Naive thymus-derived CD4-positive, alpha-beta T cell (primary cell): ENCODE measurements around the gene FOXI1. TPM values are rescaled to one million over a fixed set of nuclear protein-coding genes. Genes with fewer than 3 reads are reported as not detected.

Source experiments
- ATAC-seq: fragments of 150-1000 bp; cut with Tn5 transposase; 2 replicates; pipeline ENCODE4 v1.10.0; 2021; ENCODE audit warnings: mild to moderate bottlenecking, moderate library complexity
- CTCF ChIA-PET: fragments of 350-600 bp; sonication (Branson Sonifier 250); formaldehyde crosslinking; loops from one replicate; lab custom pipeline; 2021; ENCODE audit warnings: antibody characterized with exemption; lab: Charles Lee
- POLR2A ChIA-PET: fragments of 350-600 bp; sonication (Branson Sonifier 250); formaldehyde crosslinking; loops from one replicate; lab custom pipeline; 2021; ENCODE audit warnings: antibody characterized with exemption, inconsistent platforms; lab: Charles Lee
- DNase-seq, 9 donors: peaks; one replicate each; pipeline versions ENCODE4 v3.0.0 to v3.0.0-alpha.2; 2020 to 2022; ENCODE audit warnings: mixed read lengths in 1 of 9
- H3K27ac ChIP-seq: one replicate; pipeline ENCODE4 v1.7.0; 2013; ENCODE audit warnings: mild to moderate bottlenecking, low read depth, low read length, moderate library complexity
- H3K27me3 ChIP-seq, 2 donors: one replicate each; pipeline ENCODE4 v1.7.0; 2013; ENCODE audit warnings: low read length in 2 of 2, mild to moderate bottlenecking in 2 of 2, moderate library complexity in 2 of 2; ENCODE audit not compliant: control insufficient read depth in 2 of 2, insufficient read depth in 2 of 2
- H3K36me3 ChIP-seq, 3 experiments: 1 replicate in 2 of 3; 2 replicates in 1 of 3; pipeline ENCODE4 v1.7.0; 2013; ENCODE audit warnings: low read length in 3 of 3, mild to moderate bottlenecking in 3 of 3, moderate library complexity in 1 of 3; ENCODE audit not compliant: insufficient read depth in 3 of 3, control insufficient read depth in 2 of 3
- H3K4me1 ChIP-seq, 2 donors: one replicate each; pipeline ENCODE4 v1.7.0; 2013; ENCODE audit warnings: low read length in 2 of 2, mild to moderate bottlenecking in 2 of 2, moderate library complexity in 1 of 2; ENCODE audit not compliant: control insufficient read depth in 2 of 2, insufficient read depth in 2 of 2
- H3K4me3 ChIP-seq: 2 replicates; pipeline ENCODE4 v1.7.0; 2013; ENCODE audit warnings: mild to moderate bottlenecking, low read length
- H3K9me3 ChIP-seq, 3 experiments: 1 replicate in 2 of 3; 2 replicates in 1 of 3; pipeline ENCODE4 v1.7.0; 2013; ENCODE audit warnings: low read length in 3 of 3; ENCODE audit not compliant: control insufficient read depth in 2 of 3
- H3K27ac Mint-ChIP-seq, 9 donors: one replicate each; pipeline ENCODE4 v1.8.0; 2020 to 2022; ENCODE audit warnings: mixed read lengths in 9 of 9, mild to moderate bottlenecking in 8 of 9, moderate library complexity in 5 of 9, inconsistent platforms in 2 of 9
- H3K27me3 Mint-ChIP-seq, 5 donors: one replicate each; pipeline ENCODE4 v1.8.0; 2021 to 2022; ENCODE audit warnings: mixed read lengths in 5 of 5, mild to moderate bottlenecking in 1 of 5
- H3K36me3 Mint-ChIP-seq, 5 donors: one replicate each; pipeline ENCODE4 v1.8.0; 2020 to 2022; ENCODE audit warnings: mixed read lengths in 5 of 5, mild to moderate bottlenecking in 3 of 5, inconsistent platforms in 1 of 5
- H3K4me1 Mint-ChIP-seq, 7 donors: one replicate each; pipeline ENCODE4 v1.8.0; 2020 to 2022; ENCODE audit warnings: mixed read lengths in 7 of 7, mild to moderate bottlenecking in 3 of 7, inconsistent platforms in 1 of 7
- H3K4me3 Mint-ChIP-seq, 10 donors: one replicate each; pipeline ENCODE4 v1.8.0; 2020 to 2022; ENCODE audit warnings: mild to moderate bottlenecking in 10 of 10, mixed read lengths in 10 of 10, moderate library complexity in 6 of 10, inconsistent platforms in 2 of 10
- H3K9me3 Mint-ChIP-seq, 11 donors: one replicate each; pipeline ENCODE4 v1.8.0; 2020 to 2022; ENCODE audit warnings: mixed read lengths in 11 of 11, mild to moderate bottlenecking in 4 of 11, inconsistent platforms in 1 of 11, moderate library complexity in 1 of 11
- intact Hi-C, 2 donors: fragments of 100-400 bp; cut with micrococcal nuclease; formaldehyde crosslinking; loops; one replicate each; pipeline ENCODE4 v1.15.1; 2023
- polyA plus RNA-seq, 2 donors: library from polyadenylated mRNA; unstranded; fragments of 300-500 nt; fragmentation: Illumina TruSeq; gene quantifications; one replicate each; pipeline ENCODE4 v1.2.3, GENCODE V29; 2021
- total RNA-seq, 6 experiments: library from RNA in 5 of 6; stranded (reverse) in 5 of 6; gene quantifications; 1 replicate in 5 of 6; 2 replicates in 1 of 6; pipeline ENCODE4 v1.2.3 and lab custom pipeline; 2021 to 2026

The FOXI1 gene
- total and polyA plus RNA-seq, 7 experiments from 2014 or later: 0.13 to 0.29 TPM; not detected in 5

- no peak for ATAC-seq
- no peaks in the 10 kb centered on the region for H3K36me3 ChIP-seq
- Mint-ChIP-seq H3K27ac (no peak overlapping the region), H3K9me3 (peaks cover 0 to 1% (median 0%) of the 10 kb centered on the region in 11 donors), H3K36me3 (no peaks in the 10 kb centered on the region), H3K4me1 (peaks cover 0 to 5% (median 0%) of the 10 kb centered on the region in 7 donors), H3K4me3 (no peak overlapping the region), H3K27me3 (peaks cover 0 to 9% (median 4%) of the 10 kb centered on the region in 5 donors)
- no peaks in the 10 kb centered on the region for H3K27me3 ChIP-seq
- DNase-seq: no peak
- CTCF ChIA-PET: no interaction called here
- intact Hi-C loops: no loop called here
- H3K4me3 ChIP-seq: no peak overlapping the region
- POLR2A ChIA-PET: no interaction called here
- no peak overlapping the region for H3K27ac ChIP-seq
- no peaks in the 10 kb centered on the region for H3K4me1 ChIP-seq
- no peaks in the 10 kb centered on the region for H3K9me3 ChIP-seq
These were observed 38.8 kb downstream of the FOXI1 start for GRCh38 chr5:170144286-170145023.

GRCh38 chr5:170145462-170145861 is 39.8 kb downstream of the FOXI1 start:
- peak; percentile 47 for ATAC-seq

GRCh38 chr5:170147051-170147752 is 41.5 kb downstream of the FOXI1 start:
- Histone ChIP-seq H3K27me3 (no peaks in the 10 kb centered on the region), H3K27ac (no peak overlapping the region), H3K9me3 (no peaks in the 10 kb centered on the region), H3K36me3 (no peaks in the 10 kb centered on the region), H3K4me3 (no peak overlapping the region), H3K4me1 (no peaks in the 10 kb centered on the region)
- DNase-seq (no peak), ATAC-seq (no peak)
- intact Hi-C loops: no loop called here
- no peak overlapping the region for H3K27ac Mint-ChIP-seq
- H3K27me3 Mint-ChIP-seq: peaks cover 0 to 5% (median 0%) of the 10 kb centered on the region in 5 donors
- CTCF ChIA-PET: no interaction called here
- no peaks in the 10 kb centered on the region for H3K4me1 Mint-ChIP-seq
- H3K9me3 Mint-ChIP-seq: peaks cover 0 to 1% (median 0%) of the 10 kb centered on the region in 11 donors
- H3K36me3 Mint-ChIP-seq: no peaks in the 10 kb centered on the region
- H3K4me3 Mint-ChIP-seq: no peak overlapping the region
- POLR2A ChIA-PET: no interaction called here

More at GRCh38 chr5:170145462-170145861, 39.8 kb downstream of the FOXI1 start:
- H3K4me1 ChIP-seq: no peaks in the 10 kb centered on the region
- ChIA-PET CTCF (no interaction called here), POLR2A (no interaction called here)
- Mint-ChIP-seq H3K27ac (no peak overlapping the region), H3K4me1 (peaks cover 0 to 5% (median 0%) of the 10 kb centered on the region in 7 donors), H3K4me3 (no peak overlapping the region), H3K9me3 (peaks cover 0 to 1% (median 0%) of the 10 kb centered on the region in 11 donors), H3K36me3 (no peaks in the 10 kb centered on the region), H3K27me3 (peaks cover 0 to 9% (median 4%) of the 10 kb centered on the region in 5 donors)
- no peak overlapping the region for H3K4me3 ChIP-seq
- no peaks in the 10 kb centered on the region for H3K27me3 ChIP-seq
- intact Hi-C loops: no loop called here
- no peaks in the 10 kb centered on the region for H3K36me3 ChIP-seq
- DNase-seq: no peak
- H3K9me3 ChIP-seq: no peaks in the 10 kb centered on the region
- H3K27ac ChIP-seq: no peak overlapping the region

GRCh38 chr5:170147753-170148264 is 42.1 kb downstream of the FOXI1 start:
- intact Hi-C loops: no loop called here
- CTCF ChIA-PET: no interaction called here
- POLR2A ChIA-PET: no interaction called here
- Histone ChIP-seq H3K9me3 (no peaks in the 10 kb centered on the region), H3K36me3 (no peaks in the 10 kb centered on the region), H3K27ac (no peak overlapping the region), H3K27me3 (no peaks in the 10 kb centered on the region), H3K4me3 (no peak overlapping the region), H3K4me1 (no peaks in the 10 kb centered on the region)
- Mint-ChIP-seq H3K27ac (no peak overlapping the region), H3K36me3 (no peaks in the 10 kb centered on the region), H3K4me3 (no peak overlapping the region), H3K27me3 (peaks cover 0 to 2% (median 0%) of the 10 kb centered on the region in 5 donors), H3K4me1 (no peaks in the 10 kb centered on the region), H3K9me3 (no peaks in the 10 kb centered on the region)
- DNase-seq (no peak), ATAC-seq (no peak)

- Histone ChIP-seq H3K27me3 (no peaks in the 10 kb centered on the region), H3K36me3 (no peaks in the 10 kb centered on the region), H3K4me3 (no peak overlapping the region), H3K4me1 (no peaks in the 10 kb centered on the region), H3K9me3 (no peaks in the 10 kb centered on the region), H3K27ac (no peak overlapping the region)
- H3K9me3 Mint-ChIP-seq: no peaks in the 10 kb centered on the region
- no peak for ATAC-seq
- ChIA-PET CTCF (interaction anchor here (0.6 kb wide), 1 partner anchor 9 kb away, joined by 3 read pairs; no protein-coding TSS in a partner anchor), POLR2A (no interaction called here)
- DNase-seq: no peak
- no peak overlapping the region for H3K27ac Mint-ChIP-seq
- H3K27me3 Mint-ChIP-seq: no peaks in the 10 kb centered on the region
- H3K4me1 Mint-ChIP-seq: no peaks in the 10 kb centered on the region
- intact Hi-C loops: no loop called here
- no peak overlapping the region for H3K4me3 Mint-ChIP-seq
- H3K36me3 Mint-ChIP-seq: no peaks in the 10 kb centered on the region
These were observed 42.9 kb downstream of the FOXI1 start for GRCh38 chr5:170148430-170149205.

GRCh38 chr5:170149206-170149515 is 43.5 kb downstream of the FOXI1 start:
- Histone ChIP-seq H3K4me3 (no peak overlapping the region), H3K27me3 (no peaks in the 10 kb centered on the region), H3K4me1 (no peaks in the 10 kb centered on the region), H3K27ac (no peak overlapping the region), H3K9me3 (no peaks in the 10 kb centered on the region), H3K36me3 (no peaks in the 10 kb centered on the region)
- no peaks in the 10 kb centered on the region for H3K27me3 Mint-ChIP-seq
- ATAC-seq: no peak
- ChIA-PET POLR2A (no interaction called here), CTCF (no interaction called here)
- H3K4me1 Mint-ChIP-seq: no peaks in the 10 kb centered on the region
- no peak overlapping the region for H3K4me3 Mint-ChIP-seq
- H3K9me3 Mint-ChIP-seq: no peaks in the 10 kb centered on the region
- no peak for DNase-seq
- H3K36me3 Mint-ChIP-seq: no peaks in the 10 kb centered on the region
- intact Hi-C loops: no loop called here
- no peak overlapping the region for H3K27ac Mint-ChIP-seq
